RWPE1 (cell line): ENCODE results near the gene POU6F2.

ENCODE experiments used
- CTCF ChIA-PET: fragments of 350-600 bp; sonication (Branson Sonifier 250); formaldehyde crosslinking; extraction: SDS; loops from one replicate; lab custom pipeline; 2021; lab: Yijun Ruan, JAX
- POLR2A ChIA-PET: fragments of 400-600 bp; formaldehyde crosslinking; extraction: SDS; loops from one replicate; lab custom pipeline; 2020; ENCODE audit warnings: antibody characterized with exemption; ENCODE audit not compliant: low non-redundant PET; lab: Yijun Ruan, JAX
- DNase-seq: peaks from one replicate; pipeline ENCODE4 v3.0.0; 2012; ENCODE audit warnings: low spot score
- H3K27ac ChIP-seq: fragments of 450-650 bp; 2 replicates; pipeline ENCODE4 v1.5.1; 2017
- CTCF ChIP-seq: fragments of 450-650 bp; conservative IDR thresholded peaks from 2 replicates; pipeline ENCODE4 v1.5.1; 2017; ENCODE audit warnings: low read depth, mild to moderate bottlenecking

The POU6F2 gene

GRCh38 chr7:39357648-39358047 lies 379.9 kb downstream of the POU6F2 start:
- no peak for DNase-seq
- ChIA-PET POLR2A (no interaction called here), CTCF (interaction anchor here (0.7 kb wide), 1 partner anchor 89 kb away, joined by 5 read pairs; no protein-coding TSS in a partner anchor)
- H3K27ac ChIP-seq = no peak overlapping the region
- TF ChIP-seq CTCF = no peak

- H3K27ac ChIP-seq = no peak overlapping the region
- ChIA-PET CTCF (no interaction called here), POLR2A (no interaction called here)
- DNase-seq = no peak
- TF ChIP-seq CTCF = no peak
These were observed 382.3 kb downstream of the POU6F2 start for GRCh38 chr7:39360038-39360437.

GRCh38 chr7:39360766-39361165 lies 383.1 kb downstream of the POU6F2 start:
- no peak for DNase-seq
- CTCF ChIA-PET = no interaction called here
- TF ChIP-seq CTCF = no peak
- POLR2A ChIA-PET = no interaction called here
- H3K27ac ChIP-seq = no peak overlapping the region

DNA sequence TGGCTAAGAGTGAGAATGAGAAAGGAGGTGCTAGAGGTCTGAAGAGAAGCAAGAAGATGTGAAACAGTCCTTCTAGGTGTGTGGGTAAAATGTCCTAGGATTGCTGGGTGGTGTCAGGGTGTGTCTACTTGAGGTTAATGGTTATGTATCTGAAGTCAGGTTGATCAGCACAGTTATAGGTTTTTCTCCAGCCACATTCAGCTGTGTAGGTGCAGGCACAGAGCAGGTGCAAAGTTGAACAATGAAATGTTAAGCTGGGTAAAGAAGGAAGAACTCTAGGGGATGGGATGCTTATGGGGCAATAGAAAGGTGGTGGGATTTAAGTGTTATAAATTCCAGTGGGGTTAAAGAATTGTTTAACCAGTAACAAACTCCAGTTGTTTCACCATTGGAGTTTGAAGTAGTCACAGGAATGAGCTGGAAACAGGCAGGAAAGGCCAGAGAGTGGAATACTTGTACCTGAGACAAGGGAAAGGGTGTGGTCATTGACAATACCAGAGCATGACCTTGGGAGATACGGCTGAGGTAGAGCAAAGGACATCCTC lies 388.1 kb downstream of the POU6F2 start:
- TF ChIP-seq CTCF = no peak
- no peak overlapping the region for H3K27ac ChIP-seq
- CTCF ChIA-PET = no interaction called here
- no peak for DNase-seq
- POLR2A ChIA-PET = no interaction called here

DNA sequence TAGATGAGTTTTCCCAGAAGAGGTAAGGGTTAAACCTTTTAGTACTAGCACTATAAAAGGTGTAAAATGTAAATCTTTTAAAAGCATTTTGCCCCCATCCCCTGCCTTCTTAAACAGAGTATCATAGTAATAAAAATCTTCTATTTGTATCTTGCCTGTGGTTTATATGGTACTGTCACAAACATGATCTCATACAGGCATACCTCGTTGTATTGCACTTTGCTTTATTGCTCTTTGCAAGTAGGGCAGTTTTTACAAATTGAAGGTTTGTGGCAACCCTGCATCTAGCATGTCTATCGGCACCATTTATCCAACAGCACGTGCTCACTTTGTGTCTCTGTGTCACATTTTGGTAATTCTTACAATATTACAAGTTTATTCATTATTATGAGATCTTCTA lies 389.7 kb downstream of the POU6F2 start:
- no peak overlapping the region for H3K27ac ChIP-seq
- DNase-seq = no peak
- TF ChIP-seq CTCF = no peak
- POLR2A ChIA-PET = no interaction called here
- CTCF ChIA-PET = no interaction called here

GRCh38 chr7:39367943-39368342 lies 390.2 kb downstream of the POU6F2 start:
- no peak for TF ChIP-seq CTCF
- DNase-seq = no peak
- ChIA-PET POLR2A (no interaction called here), CTCF (no interaction called here)
- no peak overlapping the region for H3K27ac ChIP-seq
